Activated CD4-positive, alpha-beta T cell treated with anti-CD3 and anti-CD28 coated beads for 24 hours (primary cell): Measurements from ENCODE around the gene DYNC1LI2.

ENCODE experiments used
- DNase-seq, 2 donors: peaks; one replicate each; pipeline ENCODE4 v3.0.0-alpha.2; 2020; ENCODE audit warnings: low read depth in 2 of 2

The DYNC1LI2 gene

DNA sequence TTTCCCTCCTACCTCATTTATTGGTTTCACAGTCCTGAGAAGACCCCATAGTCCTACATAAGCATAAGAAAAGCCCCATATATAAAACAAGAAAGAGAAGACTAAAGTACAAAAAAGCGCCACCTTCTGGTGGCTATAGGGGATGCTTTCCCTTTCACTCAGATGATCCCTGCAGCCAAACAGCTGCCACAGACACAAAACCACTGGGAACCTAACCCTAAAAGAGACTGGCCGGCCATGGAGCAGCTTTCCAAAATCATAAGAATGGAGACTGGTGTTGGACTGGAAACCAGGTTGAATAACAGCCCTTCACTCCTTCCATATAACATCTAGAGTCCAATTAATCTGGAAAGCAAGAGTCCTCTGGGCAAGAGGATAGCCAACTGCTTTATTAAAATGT, 11.4 kb downstream of the DYNC1LI2 start:
- peak in 1 of 2 donors; percentile 9 for DNase-seq

GRCh38 chr16:66735891-66736290, 15.5 kb downstream of the DYNC1LI2 start:
- no peak for DNase-seq

DNA sequence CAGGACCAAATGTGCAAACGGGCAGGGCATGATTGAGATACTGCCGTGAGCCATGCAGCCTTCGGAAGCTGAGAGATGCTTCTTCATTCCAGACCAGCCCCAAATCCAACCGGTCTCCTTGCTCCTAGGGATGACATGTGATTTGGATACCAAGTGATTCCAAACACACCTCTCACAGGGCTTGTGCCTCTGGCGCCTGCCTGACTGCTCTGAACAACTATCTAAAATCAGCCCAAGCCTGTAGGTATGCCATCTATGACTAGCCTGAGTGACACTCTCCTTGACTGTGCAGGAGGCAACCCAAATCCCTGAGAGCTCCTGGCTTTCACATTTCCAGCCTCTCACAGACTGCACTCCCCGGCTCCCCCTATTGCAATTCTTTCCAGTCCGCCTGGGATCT, 20.3 kb downstream of the DYNC1LI2 start:
- DNase-seq, result no peak

DNA sequence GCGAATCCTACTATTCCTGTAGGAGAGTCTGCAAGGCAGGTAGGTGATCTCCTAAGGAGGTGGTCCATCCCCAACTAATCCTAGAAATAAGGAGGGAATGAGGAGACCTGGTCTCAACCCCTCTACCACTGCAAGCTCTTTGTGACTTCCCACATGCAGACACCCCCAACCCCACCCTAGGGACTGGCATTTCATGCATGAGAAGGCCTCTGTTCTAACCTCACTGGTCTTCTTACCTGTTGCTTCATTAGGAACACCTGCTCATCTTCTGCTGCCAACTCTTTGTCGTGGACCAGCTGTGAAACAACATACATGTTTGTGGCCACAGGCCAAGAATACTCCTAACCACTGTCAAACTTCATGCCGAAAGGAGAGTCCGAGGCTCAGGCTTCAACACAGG, 22.6 kb downstream of the DYNC1LI2 start:
- no peak for DNase-seq

GRCh38 chr16:66728117-66728787, 23.2 kb downstream of the DYNC1LI2 start:
- DNase-seq, result no peak

DNA sequence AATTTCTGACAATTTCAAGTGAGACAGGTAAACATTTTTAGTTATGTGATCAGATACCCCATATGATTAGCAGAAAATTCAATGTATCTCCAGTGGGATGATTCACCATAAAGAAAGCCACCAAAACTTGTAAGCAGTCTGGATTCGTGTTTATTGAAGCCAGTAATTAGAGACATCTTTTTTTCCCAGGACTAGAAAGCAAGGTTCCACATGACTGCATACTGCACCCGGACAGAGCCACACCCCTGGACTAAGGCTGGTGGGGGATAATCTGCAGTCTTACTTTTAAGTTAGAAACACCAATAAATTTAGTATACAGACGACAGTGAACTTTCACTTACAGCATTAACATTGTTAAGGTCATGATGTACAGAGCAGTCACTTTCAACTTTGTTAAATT, 30.6 kb downstream of the DYNC1LI2 start:
- DNase-seq, result no peak

- no peak for DNase-seq
Measured at GRCh38 chr16:66719246-66719645, 32.2 kb downstream of the DYNC1LI2 start.

DNA sequence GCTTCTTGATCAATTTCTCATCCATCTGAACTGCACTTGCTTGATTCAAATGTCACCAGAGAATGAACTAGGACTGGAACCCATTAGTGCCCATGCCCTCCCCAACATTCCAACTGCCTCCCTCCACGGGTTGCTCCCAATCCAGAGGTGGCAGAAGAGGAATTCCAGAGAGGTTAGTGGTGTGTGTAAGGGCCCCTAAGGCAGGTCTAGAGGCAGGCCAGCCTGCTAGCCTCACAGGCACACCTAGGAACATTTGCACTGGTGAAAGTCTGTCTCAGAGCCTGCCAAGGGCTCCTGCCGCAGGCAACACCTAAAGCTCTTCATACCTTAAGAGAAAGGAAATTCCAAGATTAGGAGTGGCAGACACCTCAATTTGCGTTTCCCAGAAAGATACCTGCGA, 33.6 kb downstream of the DYNC1LI2 start:
- no peak for DNase-seq

DNA sequence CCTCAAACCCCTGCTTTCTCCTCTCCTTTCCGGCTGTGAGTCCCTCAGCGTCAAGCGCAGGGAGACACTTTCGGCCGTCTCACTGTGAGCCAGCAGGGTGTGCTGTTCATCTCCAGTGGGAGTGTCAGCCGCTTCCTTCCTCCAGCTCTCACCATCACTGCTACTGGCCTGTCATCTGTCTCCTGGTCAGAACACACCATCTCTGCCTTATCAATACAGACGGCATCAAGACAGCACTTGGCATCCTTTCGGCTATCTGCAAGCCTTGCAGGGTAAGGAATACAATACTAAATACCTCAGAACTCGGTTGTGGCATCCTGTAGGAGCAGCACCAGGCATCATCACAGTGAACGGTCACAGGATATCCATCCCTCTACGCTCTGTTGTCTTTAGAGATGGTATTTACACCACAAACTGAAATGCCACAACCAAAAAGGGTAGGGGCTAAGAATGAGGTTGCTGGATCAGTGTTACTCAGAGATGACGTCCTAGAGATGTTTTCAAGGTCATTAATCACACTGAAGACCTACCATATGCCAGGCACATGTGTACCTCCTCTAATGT, 34.2 kb downstream of the DYNC1LI2 start:
- no peak for DNase-seq

DNA sequence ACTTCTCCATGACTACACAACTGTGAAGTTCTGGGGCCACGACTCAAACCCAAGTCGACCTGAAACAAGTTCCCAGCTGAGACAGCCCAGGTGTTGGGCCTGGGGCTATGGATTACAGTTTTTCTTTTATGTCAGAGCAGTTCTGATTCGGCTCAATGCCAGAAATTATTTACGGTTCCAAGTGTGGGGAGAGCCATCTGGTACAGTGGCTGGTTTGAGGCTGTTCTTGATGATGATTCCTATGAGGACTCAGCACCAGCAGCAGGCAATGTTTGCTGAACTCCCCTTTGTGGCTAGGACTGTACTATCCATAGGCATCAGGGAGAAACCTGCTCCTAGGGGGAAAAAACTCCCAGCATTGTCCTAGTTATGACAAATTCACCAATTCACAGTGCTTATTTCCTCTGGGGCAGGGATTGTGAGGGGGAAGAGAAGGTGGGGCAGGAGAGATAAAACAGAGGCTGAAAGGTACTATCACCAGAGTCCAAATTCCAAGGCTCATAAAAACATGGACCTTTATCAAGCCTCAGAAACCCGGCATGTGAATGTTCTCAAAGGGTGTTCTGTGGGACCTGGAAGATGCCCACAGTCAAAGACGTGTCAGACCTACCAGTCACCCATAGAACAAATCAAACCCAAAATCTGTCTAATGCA, 36.6 kb downstream of the DYNC1LI2 start:
- DNase-seq, result no peak

DNA sequence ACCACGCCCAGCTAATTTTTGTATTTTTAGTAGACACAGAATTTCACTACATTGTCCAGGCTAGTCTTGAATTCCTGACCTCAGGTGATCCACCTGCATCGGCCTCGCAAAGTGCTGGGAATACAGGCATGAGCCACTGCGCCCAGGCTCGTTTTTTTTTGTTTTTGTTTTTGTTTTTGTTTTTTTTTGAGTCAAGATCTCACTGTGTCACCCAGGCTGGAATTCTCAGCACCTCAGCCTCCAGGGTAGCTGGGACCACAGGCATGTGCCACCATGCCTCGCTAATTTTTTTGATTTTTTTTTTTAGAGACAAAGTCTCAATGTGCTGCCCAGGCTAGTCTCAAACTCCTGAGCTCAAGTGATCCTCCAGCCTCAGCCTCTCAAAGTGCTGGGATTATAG, 37.3 kb downstream of the DYNC1LI2 start:
- DNase-seq, result no peak

DNA sequence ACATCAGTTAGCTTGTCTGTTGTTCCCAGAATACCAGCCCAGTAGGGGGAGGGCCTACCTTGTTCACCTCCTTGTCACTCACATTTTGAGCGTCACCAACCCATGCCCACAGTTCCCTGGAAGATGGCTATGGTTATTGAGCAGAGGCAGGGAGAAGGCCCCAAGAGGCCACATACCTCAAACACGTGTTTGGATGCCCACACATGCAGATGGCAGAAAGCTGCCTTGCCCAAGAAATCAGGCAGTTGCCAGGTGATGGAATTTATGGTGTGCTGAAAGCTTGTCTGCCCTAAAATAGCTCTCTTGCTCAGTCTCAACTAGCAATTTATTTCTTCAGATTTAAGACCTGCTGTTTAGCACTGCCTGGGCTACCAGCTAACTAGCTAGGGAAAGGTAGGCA, 38.3 kb downstream of the DYNC1LI2 start:
- DNase-seq, result no peak

- DNase-seq, result no peak
Measured at GRCh38 chr16:66712512-66712911, 38.9 kb downstream of the DYNC1LI2 start.

DNA sequence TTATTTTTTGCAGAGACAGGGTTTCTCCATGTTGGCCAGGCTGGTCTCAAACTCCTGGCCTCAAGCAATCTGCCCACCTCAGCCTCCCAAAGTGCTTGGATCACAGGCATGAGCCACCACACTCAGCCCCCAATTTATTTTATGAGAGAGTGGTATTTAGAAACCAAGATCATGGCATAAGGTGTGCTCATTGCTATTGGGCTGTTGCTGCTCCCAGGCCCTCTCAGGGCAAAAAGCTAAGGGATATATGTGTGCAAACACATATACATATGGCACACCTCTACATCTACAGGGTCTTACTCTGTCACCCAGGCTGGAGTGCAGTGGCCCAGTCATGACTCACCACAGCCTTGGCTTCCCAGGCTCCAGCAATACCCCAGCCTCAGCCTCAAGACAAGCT, 39.8 kb downstream of the DYNC1LI2 start:
- DNase-seq, result no peak

DNA sequence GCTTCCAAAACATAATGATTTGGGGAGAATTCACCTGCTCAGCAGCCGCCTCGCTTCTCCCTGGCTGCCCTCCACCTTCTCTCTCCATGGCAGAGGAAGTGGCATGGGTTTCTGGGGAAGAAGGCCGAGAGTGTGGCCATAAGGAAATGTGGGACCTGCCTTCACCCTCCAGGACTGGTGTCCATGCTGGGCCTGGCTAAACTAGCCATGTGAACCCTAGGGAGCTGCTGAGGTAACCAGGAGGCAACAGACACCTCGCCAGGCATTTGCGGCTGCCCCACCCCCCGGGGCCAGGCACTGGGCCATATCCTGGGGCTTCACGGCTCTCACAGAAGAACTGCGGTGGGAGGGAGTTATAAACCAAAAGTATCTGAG, 44.9 kb downstream of the DYNC1LI2 start:
- no peak for DNase-seq

- DNase-seq, result no peak
Measured at GRCh38 chr16:66705790-66706505, 45.5 kb downstream of the DYNC1LI2 start.

DNA sequence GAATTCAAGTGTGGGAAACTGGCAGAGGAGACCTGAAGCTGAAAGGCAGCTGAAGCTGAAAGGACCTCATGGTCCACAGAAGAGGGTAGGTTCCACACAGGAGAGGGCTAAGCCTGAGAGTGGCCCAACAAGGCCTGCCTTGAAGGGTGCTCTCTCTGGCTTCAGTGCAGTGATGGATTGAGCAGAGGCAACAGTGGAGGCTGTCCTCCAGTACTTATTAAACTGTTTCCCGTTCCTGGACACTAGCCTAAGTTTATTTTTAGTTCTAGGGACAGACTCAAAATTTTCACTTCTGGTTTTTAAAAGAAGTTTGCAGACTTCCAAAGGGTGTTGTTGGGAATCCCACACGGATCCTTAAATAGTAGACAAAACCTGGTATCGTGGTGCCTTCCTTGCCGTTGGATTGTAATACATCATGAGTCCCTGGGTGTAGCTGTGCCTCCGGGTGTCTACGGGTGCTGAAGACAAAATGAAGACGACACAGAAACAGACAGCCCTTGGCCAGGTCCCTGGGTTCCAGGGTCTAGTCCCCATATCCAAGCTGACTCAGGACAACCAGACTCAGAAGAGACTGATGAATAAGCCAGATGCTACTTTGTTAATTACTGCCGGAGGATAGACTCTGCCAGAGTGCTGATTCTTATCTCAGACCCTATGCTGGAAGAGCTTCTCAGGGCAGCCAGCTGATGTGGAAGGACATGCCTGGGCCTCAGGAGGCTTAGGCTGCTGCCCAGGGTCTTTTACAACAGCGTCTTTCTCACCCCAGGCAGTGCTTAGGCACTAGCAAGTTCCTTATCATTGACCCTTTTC, 47.8 kb downstream of the DYNC1LI2 start:
- DNase-seq, result no peak

- DNase-seq, result no peak
Measured at GRCh38 chr16:66701516-66701915, 49.9 kb downstream of the DYNC1LI2 start.

DNA sequence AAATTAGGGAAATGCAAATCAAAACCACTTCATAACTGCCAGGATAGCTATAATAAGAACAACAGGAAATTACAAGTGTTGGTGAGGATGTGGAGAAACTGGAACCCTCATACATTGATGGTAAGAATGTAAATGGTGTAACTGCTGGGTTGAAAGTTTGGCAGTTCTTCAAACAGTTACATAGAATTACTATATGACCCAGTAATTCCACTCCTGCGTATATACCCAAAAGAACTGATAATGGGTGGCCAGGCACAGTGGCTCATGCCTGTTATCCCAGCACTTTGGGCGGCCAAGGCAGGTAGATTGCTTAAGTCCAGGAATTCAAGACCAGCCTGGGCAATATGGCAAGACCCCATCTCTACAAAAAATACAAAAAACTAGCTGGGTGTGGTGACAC, 50.4 kb downstream of the DYNC1LI2 start:
- no peak for DNase-seq

DNA sequence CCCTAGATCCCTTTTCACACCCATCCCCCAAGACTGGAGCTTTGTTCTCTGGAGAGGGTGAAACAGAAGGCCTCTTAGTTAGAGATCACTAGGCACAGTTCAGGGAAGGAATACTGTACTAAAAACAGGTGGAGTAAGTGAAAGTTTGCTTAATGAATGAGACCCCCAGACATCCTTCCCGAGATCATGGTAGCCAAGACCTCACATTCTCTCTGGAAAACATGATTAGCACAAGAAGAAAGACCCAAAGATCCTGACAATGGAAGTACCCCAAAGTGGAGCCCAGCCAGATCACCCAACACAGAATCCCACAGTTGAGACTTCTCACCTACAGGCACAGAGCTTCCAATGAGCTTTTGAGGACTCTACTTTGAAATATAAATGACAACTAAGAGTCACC, 51.5 kb downstream of the DYNC1LI2 start:
- no peak for DNase-seq

GRCh38 chr16:66698046-66698445, 53.4 kb downstream of the DYNC1LI2 start:
- DNase-seq, result no peak
